ENCODE data around the gene GVQW3.

DNA sequence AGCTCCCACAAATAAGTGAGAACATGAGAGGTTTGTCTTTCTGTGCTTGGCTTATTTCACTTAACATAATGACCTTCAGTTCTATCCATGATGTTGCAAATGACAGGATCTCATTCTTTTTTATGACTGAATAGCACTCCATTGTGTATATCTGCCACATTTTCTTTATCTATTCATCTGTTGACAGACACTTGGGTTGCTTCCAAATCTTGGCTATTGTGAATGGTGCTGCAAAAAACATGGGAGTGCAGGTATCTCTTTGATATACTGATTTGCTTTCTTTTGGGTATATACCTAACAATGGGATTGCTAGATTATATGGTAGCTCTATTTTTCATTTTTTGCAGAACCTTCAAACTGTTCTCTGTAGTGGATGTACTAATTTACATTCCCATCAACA, 13.3 kb downstream of the GVQW3 start:
- TF ChIP-seq, protein P1, sequence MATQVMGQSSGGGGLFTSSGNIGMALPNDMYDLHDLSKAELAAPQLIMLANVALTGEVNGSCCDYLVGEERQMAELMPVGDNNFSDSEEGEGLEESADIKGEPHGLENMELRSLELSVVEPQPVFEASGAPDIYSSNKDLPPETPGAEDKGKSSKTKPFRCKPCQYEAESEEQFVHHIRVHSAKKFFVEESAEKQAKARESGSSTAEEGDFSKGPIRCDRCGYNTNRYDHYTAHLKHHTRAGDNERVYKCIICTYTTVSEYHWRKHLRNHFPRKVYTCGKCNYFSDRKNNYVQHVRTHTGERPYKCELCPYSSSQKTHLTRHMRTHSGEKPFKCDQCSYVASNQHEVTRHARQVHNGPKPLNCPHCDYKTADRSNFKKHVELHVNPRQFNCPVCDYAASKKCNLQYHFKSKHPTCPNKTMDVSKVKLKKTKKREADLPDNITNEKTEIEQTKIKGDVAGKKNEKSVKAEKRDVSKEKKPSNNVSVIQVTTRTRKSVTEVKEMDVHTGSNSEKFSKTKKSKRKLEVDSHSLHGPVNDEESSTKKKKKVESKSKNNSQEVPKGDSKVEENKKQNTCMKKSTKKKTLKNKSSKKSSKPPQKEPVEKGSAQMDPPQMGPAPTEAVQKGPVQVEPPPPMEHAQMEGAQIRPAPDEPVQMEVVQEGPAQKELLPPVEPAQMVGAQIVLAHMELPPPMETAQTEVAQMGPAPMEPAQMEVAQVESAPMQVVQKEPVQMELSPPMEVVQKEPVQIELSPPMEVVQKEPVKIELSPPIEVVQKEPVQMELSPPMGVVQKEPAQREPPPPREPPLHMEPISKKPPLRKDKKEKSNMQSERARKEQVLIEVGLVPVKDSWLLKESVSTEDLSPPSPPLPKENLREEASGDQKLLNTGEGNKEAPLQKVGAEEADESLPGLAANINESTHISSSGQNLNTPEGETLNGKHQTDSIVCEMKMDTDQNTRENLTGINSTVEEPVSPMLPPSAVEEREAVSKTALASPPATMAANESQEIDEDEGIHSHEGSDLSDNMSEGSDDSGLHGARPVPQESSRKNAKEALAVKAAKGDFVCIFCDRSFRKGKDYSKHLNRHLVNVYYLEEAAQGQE (IDR thresholded peaks at IDR 0.05; ENCODE audit: insufficient read depth in 1 of 2, low read depth in 2 of 2, low read length in 2 of 2), result no peak
- TF ChIP-seq TAF1 (IDR thresholded peaks at IDR 0.05; ENCODE audit: borderline replicate concordance, insufficient read depth, low read length) (no peak), POLR2AphosphoS5 (IDR thresholded peaks at IDR 0.05; ENCODE audit: low read depth, low read length) (no peak)

Measured in PFSK-1 (cell line).